ENCODE data around the gene B3GAT1.

DNA sequence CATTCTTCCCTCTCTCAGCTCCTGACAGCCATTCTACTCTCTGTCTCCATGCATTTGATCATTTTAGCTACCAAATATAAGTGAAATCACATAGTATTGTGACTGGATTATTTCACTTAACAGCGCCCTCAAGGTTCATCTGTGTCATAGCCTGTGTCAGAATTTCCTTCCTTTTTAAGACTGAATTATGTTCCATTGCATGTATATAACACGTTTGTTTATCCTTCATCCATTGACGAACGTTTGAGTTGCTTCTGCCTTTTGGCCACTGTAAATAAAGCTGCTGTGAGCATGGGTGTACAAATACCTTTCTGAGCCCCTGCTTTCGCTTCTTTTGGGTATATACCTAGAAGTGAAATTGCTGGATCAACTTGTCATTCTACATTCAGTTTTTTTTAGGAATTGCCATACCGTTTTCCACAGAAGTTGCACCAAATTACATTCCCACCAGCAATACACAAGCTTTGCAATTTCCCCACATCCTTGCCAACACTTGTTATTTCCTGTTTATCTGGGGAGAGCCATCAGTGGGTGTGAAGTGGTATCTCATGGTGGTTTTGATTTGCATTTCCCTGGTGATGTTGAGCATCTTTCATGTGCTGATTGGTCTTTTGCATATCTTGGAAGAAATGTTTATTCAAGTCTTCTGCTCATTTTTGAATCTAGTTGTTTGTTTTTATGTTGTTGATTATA is 62.8 kb downstream of the B3GAT1 start:
- TF ChIP-seq CTCF (IDR thresholded peaks at IDR 0.05), result no peak
- no peak for TF ChIP-seq EZH2 (IDR thresholded peaks at IDR 0.05; ENCODE audit: borderline replicate concordance, insufficient read depth, low read depth, low read length, poor library complexity, severe bottlenecking)

Data from B cell (primary cell).